Mesothelial cell of epicardium (in vitro differentiated cells): ENCODE measurements around the gene VENTX. TPM values are rescaled to one million over a fixed set of nuclear protein-coding genes. Genes with fewer than 3 reads are reported as not detected.

Source experiments
- DNase-seq, 2 experiments: peaks; one replicate each; pipeline ENCODE4 v3.0.0; 2021; ENCODE audit warnings: low spot score in 2 of 2; ENCODE audit not compliant: unreplicated experiment in 2 of 2
- H3K27ac Mint-ChIP-seq: 2 replicates; pipeline ENCODE4 v1.8.0; 2021; ENCODE audit warnings: mixed read lengths
- H3K27me3 Mint-ChIP-seq: 2 replicates; pipeline ENCODE4 v1.8.0; 2021; ENCODE audit warnings: low read depth, mixed read lengths
- H3K36me3 Mint-ChIP-seq: 2 replicates; pipeline ENCODE4 v1.8.0; 2021; ENCODE audit warnings: mixed read lengths
- H3K4me1 Mint-ChIP-seq: 2 replicates; pipeline ENCODE4 v1.8.0; 2021; ENCODE audit warnings: mixed read lengths
- H3K4me3 Mint-ChIP-seq: 2 replicates; pipeline ENCODE4 v1.8.0; 2021; ENCODE audit warnings: mild to moderate bottlenecking, moderate library complexity, mixed read lengths
- H3K9me3 Mint-ChIP-seq: 2 replicates; pipeline ENCODE4 v1.8.0; 2021; ENCODE audit warnings: mixed read lengths
- CTCF ChIP-seq: fragments of 200-600 bp; sonication (generic); IDR thresholded peaks from one replicate; pipeline ENCODE4 v1.5.0; 2021; ENCODE audit warnings: antibody characterized with exemption; ENCODE audit not compliant: unreplicated experiment
- total RNA-seq: library from RNA; stranded (reverse); gene quantifications from 3 replicates; pipeline ENCODE4 v1.2.1, GENCODE V29; 2021

The VENTX gene
- total RNA-seq, 1 donor from 2014 or later = 0.09 TPM

DNA sequence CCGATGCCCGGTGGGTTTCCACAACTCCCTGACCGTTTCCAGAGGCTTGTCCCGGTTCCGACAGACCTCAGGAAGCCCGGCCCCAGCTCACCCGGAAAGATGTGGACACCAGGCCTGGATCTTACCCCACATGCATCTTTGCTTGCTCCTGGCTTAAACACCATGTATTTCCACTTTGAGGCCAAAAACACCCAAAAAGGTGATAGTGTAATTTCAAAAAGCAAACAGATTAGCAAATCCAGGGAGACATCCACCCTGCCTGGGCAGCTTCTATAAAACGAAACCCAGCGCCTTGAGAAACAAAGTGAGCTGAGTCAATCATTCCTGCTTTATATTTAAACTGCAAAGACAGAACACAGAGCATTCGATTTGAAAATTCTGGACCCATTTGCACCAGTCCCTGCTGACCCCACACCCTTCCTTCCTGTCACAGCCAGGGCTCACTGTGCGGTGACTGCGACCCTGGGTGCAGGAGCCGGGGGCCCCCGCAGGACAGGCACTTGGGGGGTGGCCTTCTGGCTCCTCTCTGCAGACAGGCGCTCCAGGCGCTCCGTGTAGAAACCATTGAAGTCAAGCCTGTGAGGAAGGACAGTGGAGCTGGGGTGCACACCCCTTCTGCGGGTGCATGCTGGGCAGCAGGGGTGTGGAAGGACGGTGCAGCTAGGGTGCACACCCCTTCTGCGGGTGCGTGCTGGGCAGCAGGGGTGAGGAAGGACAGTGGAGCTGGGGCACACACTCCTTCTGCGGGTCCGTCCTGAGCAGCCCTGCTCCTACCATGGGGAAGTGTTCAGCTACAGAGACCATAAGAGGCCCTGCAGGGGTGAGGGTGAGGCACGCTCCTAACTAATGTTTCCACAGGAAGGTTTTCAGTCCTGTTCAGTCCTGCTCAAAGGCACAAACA lies 41.9 kb downstream of the VENTX start:
- DNase-seq = no peak
- Mint-ChIP-seq H3K27ac (peak overlapping the region; percentile 30), H3K36me3 (peaks cover 11% of the 10 kb centered on the region), H3K27me3 (peaks cover 11% of the 10 kb centered on the region), H3K4me1 (peaks cover 22% of the 10 kb centered on the region), H3K9me3 (no peaks in the 10 kb centered on the region), H3K4me3 (no peak overlapping the region)
- no peak for TF ChIP-seq CTCF

DNA sequence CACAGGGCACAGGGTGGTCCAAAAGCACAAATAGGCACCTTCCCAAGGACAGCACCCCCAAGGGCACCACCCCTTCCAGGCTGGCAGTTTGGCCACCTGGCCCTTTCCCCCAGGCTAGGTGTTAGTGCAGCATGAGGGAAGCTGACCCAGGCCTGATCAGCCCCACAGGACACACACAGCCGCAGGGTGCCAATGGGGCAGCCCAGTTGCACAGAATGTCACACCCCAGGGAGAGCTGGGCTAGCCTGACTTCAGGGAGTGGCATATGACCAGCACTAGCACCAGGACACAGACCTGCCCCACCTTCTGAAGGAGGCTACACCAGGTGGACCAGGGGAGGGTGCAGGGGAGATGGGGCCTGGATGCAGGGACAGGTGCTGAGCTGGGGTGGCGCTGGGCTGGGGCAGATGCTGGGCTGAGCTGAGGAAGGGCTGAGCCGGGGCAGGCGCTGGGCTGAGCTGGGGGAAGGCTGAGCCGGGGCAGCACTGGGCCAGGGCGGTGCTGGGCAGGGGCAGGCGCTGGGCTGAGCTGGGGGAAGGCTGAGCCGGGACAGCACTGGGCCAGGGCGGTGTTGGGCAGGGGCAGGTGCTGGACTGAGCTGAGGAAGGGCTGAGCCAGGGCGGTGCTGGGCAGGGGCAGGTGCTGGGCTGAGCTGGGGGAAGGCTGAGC lies 42.9 kb downstream of the VENTX start:
- Mint-ChIP-seq H3K27ac (no peak overlapping the region), H3K9me3 (no peaks in the 10 kb centered on the region), H3K27me3 (peaks cover 9% of the 10 kb centered on the region), H3K4me3 (no peak overlapping the region), H3K4me1 (peaks cover 16% of the 10 kb centered on the region), H3K36me3 (peaks cover 15% of the 10 kb centered on the region)
- no peak for DNase-seq
- no peak for TF ChIP-seq CTCF

- H3K4me3 Mint-ChIP-seq = no peak overlapping the region
- no peak for TF ChIP-seq CTCF
- peaks cover 13% of the 10 kb centered on the region for H3K4me1 Mint-ChIP-seq
- H3K27ac Mint-ChIP-seq = no peak overlapping the region
- DNase-seq = no peak
- H3K9me3 Mint-ChIP-seq = no peaks in the 10 kb centered on the region
- H3K36me3 Mint-ChIP-seq = peaks cover 21% of the 10 kb centered on the region
- H3K27me3 Mint-ChIP-seq = peaks cover 3% of the 10 kb centered on the region
Observed at GRCh38 chr10:133281084-133281483, 43.4 kb downstream of the VENTX start.

- TF ChIP-seq CTCF = no peak
- no peaks in the 10 kb centered on the region for H3K9me3 Mint-ChIP-seq
- no peak overlapping the region for H3K4me3 Mint-ChIP-seq
- no peak for DNase-seq
- H3K27me3 Mint-ChIP-seq = no peaks in the 10 kb centered on the region
- H3K4me1 Mint-ChIP-seq = peaks cover 10% of the 10 kb centered on the region
- H3K36me3 Mint-ChIP-seq = peaks cover 27% of the 10 kb centered on the region
- no peak overlapping the region for H3K27ac Mint-ChIP-seq
Observed at GRCh38 chr10:133281628-133282372, 44.1 kb downstream of the VENTX start.

GRCh38 chr10:133282846-133283390 lies 45.3 kb downstream of the VENTX start:
- DNase-seq = no peak
- H3K27me3 Mint-ChIP-seq = no peaks in the 10 kb centered on the region
- peaks cover 10% of the 10 kb centered on the region for H3K4me1 Mint-ChIP-seq
- H3K9me3 Mint-ChIP-seq = no peaks in the 10 kb centered on the region
- no peak for TF ChIP-seq CTCF
- peaks cover 33% of the 10 kb centered on the region for H3K36me3 Mint-ChIP-seq
- no peak overlapping the region for H3K4me3 Mint-ChIP-seq
- no peak overlapping the region for H3K27ac Mint-ChIP-seq
